A549 (cell line): Measurements from ENCODE around the gene PFDN6.

ENCODE experiments used
- CTCF ChIP-seq: fragments of >200 bp; sonication (Bioruptor Twin); formaldehyde crosslinking; IDR thresholded peaks from 3 replicates; pipeline ENCODE4 v1.5.1; 2016
- EP300 ChIP-seq, 2 experiments: fragments of >200 bp; sonication (Bioruptor Twin); formaldehyde crosslinking; IDR thresholded peaks; 2 replicates in 1 of 2; 3 replicates in 1 of 2; pipeline ENCODE4 v1.6.1; 2016 to 2017
- JUNB ChIP-seq: fragments of >200 bp; sonication (Bioruptor Twin); formaldehyde crosslinking; IDR thresholded peaks from 2 replicates; pipeline ENCODE4 v1.6.1; 2016
- POLR2A ChIP-seq: IDR thresholded peaks from 2 replicates; pipeline ENCODE4 v1.6.1; 2012; ENCODE audit warnings: mild to moderate bottlenecking, low read length
- RAD21 ChIP-seq, 2 experiments: fragments of >200 bp in 1 of 2; sonication (Bioruptor Twin) in 1 of 2; formaldehyde crosslinking in 1 of 2; IDR thresholded peaks in 1 of 2; conservative IDR thresholded peaks in 1 of 2; 2 replicates in 1 of 2; 3 replicates in 1 of 2; pipeline ENCODE4 v1.6.1; 2012 to 2018; ENCODE audit warnings: inconsistent platforms in 1 of 2
- RCOR1 ChIP-seq: fragments of 150-350 bp; IDR thresholded peaks from 2 replicates; pipeline ENCODE4 v1.6.1; 2014; ENCODE audit warnings: antibody characterized with exemption, low read length, low read depth
- RFX5 ChIP-seq: fragments of 450-650 bp; IDR thresholded peaks from 2 replicates; pipeline ENCODE4 v1.7.1; 2014; ENCODE audit warnings: antibody characterized with exemption, mild to moderate bottlenecking, moderate library complexity
- SMC3 ChIP-seq: fragments of >200 bp; sonication (Bioruptor Twin); formaldehyde crosslinking; IDR thresholded peaks from 3 replicates; pipeline ENCODE4 v1.6.1; 2018; ENCODE audit warnings: inconsistent platforms
- TFCP2L1 ChIP-seq: fragments of 250-450 bp; sonication (Bioruptor Pico); IDR thresholded peaks from 2 replicates; pipeline ENCODE4 v1.5.0; 2021; ENCODE audit warnings: mild to moderate bottlenecking
- TP53 ChIP-seq: fragments of 250-450 bp; sonication (Bioruptor Pico); IDR thresholded peaks from 2 replicates; pipeline ENCODE4 v1.5.0; 2021; ENCODE audit warnings: mild to moderate bottlenecking, moderate library complexity
- ZFP36 ChIP-seq: fragments of 450-650 bp; IDR thresholded peaks from 2 replicates; pipeline ENCODE4 v1.6.1; 2014; ENCODE audit warnings: borderline replicate concordance; ENCODE audit not compliant: partially characterized antibody
- TF ChIP-seq, protein P1 (sequence below): fragments of 200-600 bp; sonication (generic); IDR thresholded peaks from 2 replicates; pipeline ENCODE4 v1.6.1; 2016; ENCODE audit warnings: antibody characterized with exemption, mild to moderate bottlenecking, moderate library complexity
- TF ChIP-seq, protein P2 (sequence below): fragments of 450-650 bp; IDR thresholded peaks from 2 replicates; pipeline ENCODE4 v1.6.1; 2014; ENCODE audit warnings: antibody characterized with exemption
- TF ChIP-seq, protein P3 (sequence below): IDR thresholded peaks from 2 replicates; pipeline ENCODE4 v1.6.1; 2012

- no peak for TF ChIP-seq TP53 (CRISPR knock-in tag)
- TF ChIP-seq, protein P1, sequence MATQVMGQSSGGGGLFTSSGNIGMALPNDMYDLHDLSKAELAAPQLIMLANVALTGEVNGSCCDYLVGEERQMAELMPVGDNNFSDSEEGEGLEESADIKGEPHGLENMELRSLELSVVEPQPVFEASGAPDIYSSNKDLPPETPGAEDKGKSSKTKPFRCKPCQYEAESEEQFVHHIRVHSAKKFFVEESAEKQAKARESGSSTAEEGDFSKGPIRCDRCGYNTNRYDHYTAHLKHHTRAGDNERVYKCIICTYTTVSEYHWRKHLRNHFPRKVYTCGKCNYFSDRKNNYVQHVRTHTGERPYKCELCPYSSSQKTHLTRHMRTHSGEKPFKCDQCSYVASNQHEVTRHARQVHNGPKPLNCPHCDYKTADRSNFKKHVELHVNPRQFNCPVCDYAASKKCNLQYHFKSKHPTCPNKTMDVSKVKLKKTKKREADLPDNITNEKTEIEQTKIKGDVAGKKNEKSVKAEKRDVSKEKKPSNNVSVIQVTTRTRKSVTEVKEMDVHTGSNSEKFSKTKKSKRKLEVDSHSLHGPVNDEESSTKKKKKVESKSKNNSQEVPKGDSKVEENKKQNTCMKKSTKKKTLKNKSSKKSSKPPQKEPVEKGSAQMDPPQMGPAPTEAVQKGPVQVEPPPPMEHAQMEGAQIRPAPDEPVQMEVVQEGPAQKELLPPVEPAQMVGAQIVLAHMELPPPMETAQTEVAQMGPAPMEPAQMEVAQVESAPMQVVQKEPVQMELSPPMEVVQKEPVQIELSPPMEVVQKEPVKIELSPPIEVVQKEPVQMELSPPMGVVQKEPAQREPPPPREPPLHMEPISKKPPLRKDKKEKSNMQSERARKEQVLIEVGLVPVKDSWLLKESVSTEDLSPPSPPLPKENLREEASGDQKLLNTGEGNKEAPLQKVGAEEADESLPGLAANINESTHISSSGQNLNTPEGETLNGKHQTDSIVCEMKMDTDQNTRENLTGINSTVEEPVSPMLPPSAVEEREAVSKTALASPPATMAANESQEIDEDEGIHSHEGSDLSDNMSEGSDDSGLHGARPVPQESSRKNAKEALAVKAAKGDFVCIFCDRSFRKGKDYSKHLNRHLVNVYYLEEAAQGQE: no peak
- TF ChIP-seq POLR2A: no peak
- no peak for TF ChIP-seq CTCF
- no peak for TF ChIP-seq RFX5
- TF ChIP-seq RCOR1: no peak
- TF ChIP-seq JUNB: no peak
- no peak for TF ChIP-seq ZFP36
- TF ChIP-seq, protein P2, sequence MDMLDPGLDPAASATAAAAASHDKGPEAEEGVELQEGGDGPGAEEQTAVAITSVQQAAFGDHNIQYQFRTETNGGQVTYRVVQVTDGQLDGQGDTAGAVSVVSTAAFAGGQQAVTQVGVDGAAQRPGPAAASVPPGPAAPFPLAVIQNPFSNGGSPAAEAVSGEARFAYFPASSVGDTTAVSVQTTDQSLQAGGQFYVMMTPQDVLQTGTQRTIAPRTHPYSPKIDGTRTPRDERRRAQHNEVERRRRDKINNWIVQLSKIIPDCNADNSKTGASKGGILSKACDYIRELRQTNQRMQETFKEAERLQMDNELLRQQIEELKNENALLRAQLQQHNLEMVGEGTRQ: no peak
- no peak for TF ChIP-seq EP300 (IDR thresholded peaks at IDR 0.05)
- TF ChIP-seq SMC3: no peak
- no peak for TF ChIP-seq TFCP2L1
- no peak for TF ChIP-seq RAD21 (conservative IDR thresholded peaks at IDR 0.05 in 1 of 2, IDR thresholded peaks at IDR 0.05 in 1 of 2)
- TF ChIP-seq, protein P3, sequence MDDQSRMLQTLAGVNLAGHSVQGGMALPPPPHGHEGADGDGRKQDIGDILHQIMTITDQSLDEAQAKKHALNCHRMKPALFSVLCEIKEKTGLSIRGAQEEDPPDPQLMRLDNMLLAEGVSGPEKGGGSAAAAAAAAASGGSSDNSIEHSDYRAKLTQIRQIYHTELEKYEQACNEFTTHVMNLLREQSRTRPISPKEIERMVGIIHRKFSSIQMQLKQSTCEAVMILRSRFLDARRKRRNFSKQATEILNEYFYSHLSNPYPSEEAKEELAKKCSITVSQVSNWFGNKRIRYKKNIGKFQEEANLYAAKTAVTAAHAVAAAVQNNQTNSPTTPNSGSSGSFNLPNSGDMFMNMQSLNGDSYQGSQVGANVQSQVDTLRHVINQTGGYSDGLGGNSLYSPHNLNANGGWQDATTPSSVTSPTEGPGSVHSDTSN: no peak
Measured at GRCh38 chr6:33252759-33253158, 36.6 kb upstream of the PFDN6 start.
